Esophagus squamous epithelium (tissue), 5 donors: ENCODE data around the gene CRYBB1. TPM values are rescaled to one million over a fixed set of nuclear protein-coding genes. Genes with fewer than 3 reads are reported as not detected.

Experiments
- DNase-seq: peaks from one replicate; lab custom pipeline; 2025; lab: John Stamatoyannopoulos, UW
- H3K27ac ChIP-seq, 4 donors: fragments of 200-600 bp; sonication (generic); one replicate each; pipeline ENCODE4 v1.5.1; 2016 to 2019; ENCODE audit warnings: mild to moderate bottlenecking in 1 of 4
- H3K27me3 ChIP-seq, 4 donors: fragments of 200-600 bp; sonication (generic); 1 replicate in 3 of 4; 2 replicates in 1 of 4; pipeline versions ENCODE4 v1.5.1 to v1.6.0; 2017 to 2021; ENCODE audit warnings: antibody characterized with exemption in 1 of 4
- H3K36me3 ChIP-seq, 3 donors: fragments of 200-600 bp; sonication (generic); one replicate each; pipeline ENCODE4 v1.5.1; 2016 to 2019
- H3K4me1 ChIP-seq, 3 donors: fragments of 200-600 bp; sonication (generic); one replicate each; pipeline ENCODE4 v1.5.1; 2017 to 2019
- H3K4me3 ChIP-seq, 4 donors: fragments of 200-600 bp; sonication (generic); 1 replicate in 3 of 4; 2 replicates in 1 of 4; pipeline ENCODE4 v1.5.1; 2016 to 2019; ENCODE audit warnings: mild to moderate bottlenecking in 2 of 4, moderate library complexity in 1 of 4
- H3K9me3 ChIP-seq, 3 donors: fragments of 200-600 bp; sonication (generic); one replicate each; pipeline ENCODE4 v1.5.1; 2016 to 2019
- CTCF ChIP-seq, 6 experiments: fragments of 450-650 bp in 4 of 6; fragments of 200-600 bp in 2 of 6; sonication (generic) in 2 of 6; IDR thresholded peaks; one replicate each; pipeline ENCODE4 v1.5.1; 2016 to 2019; ENCODE audit warnings: antibody characterized with exemption in 6 of 6, mild to moderate bottlenecking in 4 of 6, moderate library complexity in 4 of 6
- POLR2A ChIP-seq, 4 donors: fragments of 450-650 bp; IDR thresholded peaks; one replicate each; pipeline ENCODE4 v1.6.1; 2017; ENCODE audit warnings: antibody characterized with exemption in 4 of 4, mild to moderate bottlenecking in 4 of 4, moderate library complexity in 3 of 4
- whole genome bisulfite sequencing, 2 donors: methylation state at CpG; one replicate each; pipeline ENCODE4 v1.1.5; 2018; 5-methylcytosine and 5-hydroxymethylcytosine counted together
- intact Hi-C: fragments of 100-400 bp; cut with DNase I; formaldehyde crosslinking; loops from one replicate; pipeline ENCODE4 v1.15.0; 2022
- total RNA-seq, 4 donors: library from RNA; depleted of rRNA; stranded (reverse); fragments of >200 nt; gene quantifications; one replicate each; pipeline ENCODE4 v1.1.0, GENCODE V29; 2016
- donor health status: DM: yes; HTN: yes; CAD: no.

CRYBB1 gene
- total RNA-seq, 4 donors from 2014 or later: 0.95 TPM; not detected in 3

- peaks cover 0 to 30% (median 0%) of the 10 kb centered on the region in 4 donors for H3K27me3 ChIP-seq
- no peak for TF ChIP-seq POLR2A (IDR thresholded peaks at IDR 0.05)
- intact Hi-C loops: no loop called here
- no peak overlapping the region for H3K27ac ChIP-seq
- H3K36me3 ChIP-seq: no peaks in the 10 kb centered on the region
- no peaks in the 10 kb centered on the region for H3K9me3 ChIP-seq
- H3K4me1 ChIP-seq: no peaks in the 10 kb centered on the region
- no peak for DNase-seq
- H3K4me3 ChIP-seq: no peak overlapping the region
- WGBS, 2 donors: 74 to 83% methylated on average over 7 to 10 of the region's 11 CpGs
Observed at GRCh38 chr22:26599505-26599904, 18.3 kb downstream of the CRYBB1 start.

GRCh38 chr22:26597480-26597879, 20.3 kb downstream of the CRYBB1 start:
- TF ChIP-seq CTCF (IDR thresholded peaks at IDR 0.05) (no peak), POLR2A (IDR thresholded peaks at IDR 0.05) (no peak)

GRCh38 chr22:26597026-26597425, 20.8 kb downstream of the CRYBB1 start:
- Histone ChIP-seq H3K36me3 (no peaks in the 10 kb centered on the region), H3K27me3 (peaks cover 0 to 30% (median 0%) of the 10 kb centered on the region in 4 donors), H3K4me3 (no peak overlapping the region), H3K9me3 (no peaks in the 10 kb centered on the region), H3K27ac (no peak overlapping the region), H3K4me1 (peaks cover 0 to 8% (median 6%) of the 10 kb centered on the region in 3 donors)
- WGBS, 2 donors: 76 to 94% methylated on average over 4 of the region's 4 CpGs
- intact Hi-C loops: no loop called here
- no peak for DNase-seq
- TF ChIP-seq POLR2A (IDR thresholded peaks at IDR 0.05) (no peak), CTCF (IDR thresholded peaks at IDR 0.05) (no peak)

More at GRCh38 chr22:26597480-26597879, 20.3 kb downstream of the CRYBB1 start:
- Histone ChIP-seq H3K9me3 (no peaks in the 10 kb centered on the region), H3K36me3 (no peaks in the 10 kb centered on the region), H3K27ac (no peak overlapping the region), H3K27me3 (peaks cover 0 to 30% (median 0%) of the 10 kb centered on the region in 4 donors), H3K4me3 (no peak overlapping the region), H3K4me1 (peaks cover 0 to 3% (median under 1%) of the 10 kb centered on the region in 3 donors)
- intact Hi-C loops: no loop called here
- WGBS, 2 donors: 56 to 79% methylated on average over 4 of the region's 4 CpGs
- DNase-seq: no peak

GRCh38 chr22:26593763-26594162, 24.1 kb downstream of the CRYBB1 start:
- Histone ChIP-seq H3K36me3 (no peaks in the 10 kb centered on the region), H3K9me3 (no peaks in the 10 kb centered on the region), H3K27me3 (peaks cover 0 to 19% (median 0%) of the 10 kb centered on the region in 4 donors), H3K27ac (no peak overlapping the region), H3K4me1 (peaks cover 0 to 26% (median 21%) of the 10 kb centered on the region in 3 donors), H3K4me3 (no peak overlapping the region)
- DNase-seq: no peak
- intact Hi-C loops: no loop called here
- 14 to 33% methylated on average over 1 of the region's 1 CpG for WGBS, 2 donors
- TF ChIP-seq CTCF (IDR thresholded peaks at IDR 0.05): no peak
- no peak for TF ChIP-seq POLR2A (IDR thresholded peaks at IDR 0.05)

GRCh38 chr22:26592421-26592891, 25.4 kb downstream of the CRYBB1 start:
- TF ChIP-seq CTCF (IDR thresholded peaks at IDR 0.05) (no peak), POLR2A (IDR thresholded peaks at IDR 0.05) (no peak)
- intact Hi-C loops: no loop called here
- Histone ChIP-seq H3K36me3 (no peaks in the 10 kb centered on the region), H3K4me3 (no peak overlapping the region), H3K27me3 (peaks cover 0 to 10% (median 0%) of the 10 kb centered on the region in 4 donors), H3K27ac (no peak overlapping the region), H3K4me1 (peaks cover 0 to 34% (median 25%) of the 10 kb centered on the region in 3 donors), H3K9me3 (no peaks in the 10 kb centered on the region)
- WGBS, 2 donors: 42 to 54% methylated on average over 3 to 4 of the region's 4 CpGs
- DNase-seq: no peak
